GM12892 (cell line): Measurements from ENCODE around the gene TPH2.

ENCODE experiments used
- DNase-seq: peaks from one replicate; pipeline ENCODE4 v3.0.0; 2011; ENCODE audit not compliant: insufficient read length
- FAIRE-seq: peaks from 2 replicates; lab custom pipeline; 2011; peaks lifted over from hg19 to GRCh38; lab: Jason Lieb, UNC
- POLR2A ChIP-seq: IDR thresholded peaks from 2 replicates; pipeline ENCODE4 v1.6.1; 2011; ENCODE audit warnings: low read depth, low read length, control low read depth
- POLR2AphosphoS5 ChIP-seq: IDR thresholded peaks from 2 replicates; pipeline ENCODE4 v1.6.1; 2011; ENCODE audit warnings: low read depth, low read length, control low read depth
- TAF1 ChIP-seq: IDR thresholded peaks from 2 replicates; pipeline ENCODE4 v1.6.1; 2011; ENCODE audit warnings: low read depth, mild to moderate bottlenecking, control low read depth, low read length, borderline replicate concordance

The TPH2 gene

GRCh38 chr12:71967211-71967610 is 28.6 kb downstream of the TPH2 start:
- FAIRE-seq, result no peak
- no peak for TF ChIP-seq TAF1
- TF ChIP-seq POLR2AphosphoS5, result no peak
- no peak for TF ChIP-seq POLR2A
- no peak for DNase-seq

GRCh38 chr12:71969330-71969729 is 30.7 kb downstream of the TPH2 start:
- TF ChIP-seq POLR2AphosphoS5, result no peak
- no peak for TF ChIP-seq TAF1
- TF ChIP-seq POLR2A, result no peak
- FAIRE-seq, result no peak
- no peak for DNase-seq

GRCh38 chr12:71970031-71970430 is 31.4 kb downstream of the TPH2 start:
- no peak for FAIRE-seq
- TF ChIP-seq POLR2A, result no peak
- TF ChIP-seq TAF1, result no peak
- no peak for TF ChIP-seq POLR2AphosphoS5
- no peak for DNase-seq

- no peak for FAIRE-seq
- no peak for DNase-seq
- no peak for TF ChIP-seq POLR2AphosphoS5
Observed at GRCh38 chr12:71972441-71973074, 33.9 kb downstream of the TPH2 start.

GRCh38 chr12:71973687-71974086 is 35.0 kb downstream of the TPH2 start:
- no peak for TF ChIP-seq POLR2AphosphoS5
- TF ChIP-seq TAF1, result no peak
- no peak for TF ChIP-seq POLR2A
- DNase-seq (no peak), FAIRE-seq (no peak)

GRCh38 chr12:71980538-71980937 is 41.9 kb downstream of the TPH2 start:
- DNase-seq (no peak), FAIRE-seq (no peak)
- TF ChIP-seq TAF1 (no peak), POLR2A (no peak), POLR2AphosphoS5 (no peak)

GRCh38 chr12:71981149-71981548 is 42.5 kb downstream of the TPH2 start:
- DNase-seq, result no peak
- no peak for TF ChIP-seq TAF1
- TF ChIP-seq POLR2A, result no peak
- no peak for TF ChIP-seq POLR2AphosphoS5
- FAIRE-seq, result no peak

- no peak for DNase-seq
- TF ChIP-seq TAF1 (no peak), POLR2A (no peak), POLR2AphosphoS5 (no peak)
- no peak for FAIRE-seq
Observed at GRCh38 chr12:71994715-71995114, 56.1 kb downstream of the TPH2 start.

- DNase-seq (no peak), FAIRE-seq (no peak)
- TF ChIP-seq POLR2A, result no peak
- no peak for TF ChIP-seq TAF1
- TF ChIP-seq POLR2AphosphoS5, result no peak
Observed at GRCh38 chr12:71999795-72000194, 61.1 kb downstream of the TPH2 start.

GRCh38 chr12:72000969-72001648 is 62.5 kb downstream of the TPH2 start:
- TF ChIP-seq TAF1, result no peak
- no peak for TF ChIP-seq POLR2A
- no peak for TF ChIP-seq POLR2AphosphoS5
- no peak for DNase-seq
- no peak for FAIRE-seq

GRCh38 chr12:72006766-72007165 is 68.1 kb downstream of the TPH2 start:
- no peak for DNase-seq
- TF ChIP-seq TAF1, result no peak
- TF ChIP-seq POLR2A, result no peak
- no peak for TF ChIP-seq POLR2AphosphoS5
- FAIRE-seq, result no peak

- FAIRE-seq (no peak), DNase-seq (no peak)
- TF ChIP-seq POLR2A (no peak), TAF1 (no peak), POLR2AphosphoS5 (no peak)
Observed at GRCh38 chr12:72010356-72010755, 71.7 kb downstream of the TPH2 start.

- no peak for DNase-seq
- no peak for TF ChIP-seq POLR2AphosphoS5
- no peak for TF ChIP-seq TAF1
- no peak for TF ChIP-seq POLR2A
- FAIRE-seq, result no peak
Observed at GRCh38 chr12:72011374-72011773, 72.7 kb downstream of the TPH2 start.
